Measurements from ENCODE around the gene SEMA6B. TPM values are rescaled to one million over a fixed set of nuclear protein-coding genes. Genes with fewer than 3 reads are reported as not detected.

The SEMA6B gene
- total and polyA plus RNA-seq, 2 donors (not counting 1 experiment from before 2014, with no cell fraction given) = 0.42 TPM; not detected in 1

DNA sequence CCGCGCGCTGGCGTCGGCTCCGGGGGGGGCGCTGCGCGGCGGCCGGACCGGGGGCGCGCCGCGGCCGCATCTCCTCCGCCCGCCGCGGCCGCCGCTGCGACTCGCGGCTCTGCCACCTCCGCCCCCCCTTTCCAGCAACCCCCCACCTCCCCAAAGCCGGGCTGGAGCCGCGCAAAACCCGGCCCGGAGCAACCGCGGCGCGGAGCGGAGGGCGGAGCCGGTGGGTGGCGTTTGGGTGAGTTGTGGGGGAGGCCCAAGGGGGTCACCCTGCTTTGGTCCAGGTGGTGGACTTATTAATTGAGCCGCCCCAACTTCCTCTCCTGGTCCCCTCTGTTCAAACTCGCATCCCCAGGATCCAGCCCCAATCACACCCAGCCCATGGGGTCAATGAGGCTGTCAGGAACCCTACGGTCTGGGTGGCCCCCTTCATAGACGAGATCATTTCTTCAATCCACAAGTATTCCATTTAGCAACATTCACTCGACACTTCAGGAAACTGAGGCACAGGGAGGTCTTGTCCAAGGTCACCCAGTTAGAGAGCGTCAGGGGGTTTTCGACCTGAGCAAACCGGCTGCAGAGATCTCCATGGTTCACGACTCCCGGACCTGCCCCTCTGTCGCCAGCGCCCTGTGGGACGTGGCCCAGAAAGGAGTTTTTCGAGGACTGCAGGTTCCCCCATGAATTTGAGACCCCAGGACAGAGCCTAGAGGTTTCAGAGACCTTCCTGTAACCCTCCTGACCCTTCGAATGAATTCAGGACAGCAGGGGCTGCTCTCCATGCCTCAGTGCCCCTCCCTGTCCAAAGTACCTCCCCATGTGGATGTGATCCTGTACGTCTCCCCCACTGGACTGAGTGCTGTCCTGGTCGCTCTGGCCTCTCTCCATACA, 22.4 kb upstream of the SEMA6B start:
- no peaks in the 10 kb centered on the region for H3K36me3 ChIP-seq (replicated peaks in 1 of 2; ENCODE audit: control extremely low read depth in 1 of 2, control insufficient read depth in 1 of 2, extremely low read depth in 1 of 2, insufficient read depth in 2 of 2, low read length in 1 of 2)
- no peak overlapping the region for H3K9ac ChIP-seq (ENCODE audit: low read length)
- peaks cover 39% of the 10 kb centered on the region for H3K27me3 Mint-ChIP-seq
- H3K4me2 ChIP-seq (replicated peaks; ENCODE audit: low read depth, low read length, poor library complexity, severe bottlenecking) = peak overlapping the region; percentile 35
- DNase-seq (no peak), ATAC-seq (ENCODE audit: low read depth) (no peak)
- ChIA-PET CTCF (no interaction called here), POLR2A (no interaction called here)
- H3K4me1 Mint-ChIP-seq = peaks cover 14% of the 10 kb centered on the region
- H3K27ac Mint-ChIP-seq = no peak overlapping the region
- peak overlapping the region; percentile 52 for H3K4me3 Mint-ChIP-seq
- 21% methylated on average over 32 of the region's 57 CpGs for WGBS (ENCODE audit: insufficient coverage)
- peaks cover 15 to 18% of the 10 kb centered on the region in 2 donors for H3K4me1 ChIP-seq (ENCODE audit: control insufficient read depth in 2 of 2, insufficient read depth in 2 of 2, low read length in 2 of 2)
- H3K27ac ChIP-seq (ENCODE audit: low read length in 2 of 2) = no peak overlapping the region
- H2AFZ ChIP-seq (ENCODE audit: insufficient read depth, low read depth, low read length, poor library complexity, severe bottlenecking) = no peak overlapping the region
- H3K4me3 ChIP-seq (ENCODE audit: control extremely low read depth in 1 of 5, extremely low read depth in 1 of 5, insufficient read depth in 1 of 5, low read depth in 2 of 5, low read length in 4 of 5) = no peak overlapping the region
- peaks cover 0 to 79% (median 45%) of the 10 kb centered on the region in 4 experiments for H3K27me3 ChIP-seq (replicated peaks in 1 of 4; ENCODE audit: control extremely low read depth in 1 of 4, control insufficient read depth in 3 of 4, insufficient read depth in 4 of 4, low read length in 3 of 4)
- H4K20me1 ChIP-seq (ENCODE audit: control insufficient read depth, insufficient read depth, low read length, poor library complexity, severe bottlenecking) = no peaks in the 10 kb centered on the region
- TF ChIP-seq EZH2 (IDR thresholded peaks at IDR 0.05; ENCODE audit: borderline replicate concordance, insufficient read depth, low read depth, low read length, poor library complexity, severe bottlenecking) = no peak
- TF ChIP-seq, protein P1, sequence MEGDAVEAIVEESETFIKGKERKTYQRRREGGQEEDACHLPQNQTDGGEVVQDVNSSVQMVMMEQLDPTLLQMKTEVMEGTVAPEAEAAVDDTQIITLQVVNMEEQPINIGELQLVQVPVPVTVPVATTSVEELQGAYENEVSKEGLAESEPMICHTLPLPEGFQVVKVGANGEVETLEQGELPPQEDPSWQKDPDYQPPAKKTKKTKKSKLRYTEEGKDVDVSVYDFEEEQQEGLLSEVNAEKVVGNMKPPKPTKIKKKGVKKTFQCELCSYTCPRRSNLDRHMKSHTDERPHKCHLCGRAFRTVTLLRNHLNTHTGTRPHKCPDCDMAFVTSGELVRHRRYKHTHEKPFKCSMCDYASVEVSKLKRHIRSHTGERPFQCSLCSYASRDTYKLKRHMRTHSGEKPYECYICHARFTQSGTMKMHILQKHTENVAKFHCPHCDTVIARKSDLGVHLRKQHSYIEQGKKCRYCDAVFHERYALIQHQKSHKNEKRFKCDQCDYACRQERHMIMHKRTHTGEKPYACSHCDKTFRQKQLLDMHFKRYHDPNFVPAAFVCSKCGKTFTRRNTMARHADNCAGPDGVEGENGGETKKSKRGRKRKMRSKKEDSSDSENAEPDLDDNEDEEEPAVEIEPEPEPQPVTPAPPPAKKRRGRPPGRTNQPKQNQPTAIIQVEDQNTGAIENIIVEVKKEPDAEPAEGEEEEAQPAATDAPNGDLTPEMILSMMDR (IDR thresholded peaks at IDR 0.05) = no peak
- H3K9me3 ChIP-seq (ENCODE audit: control extremely low read depth in 1 of 3, control insufficient read depth in 2 of 3, insufficient read depth in 1 of 3, low read length in 2 of 3) = peaks cover 0 to 16% (median 0%) of the 10 kb centered on the region in 3 donors
- intact Hi-C loops (cut with micrococcal nuclease) = no loop called here
- H3K79me2 ChIP-seq (ENCODE audit: control insufficient read depth, insufficient read depth, low read length) = no peaks in the 10 kb centered on the region
- H3K9me3 Mint-ChIP-seq (ENCODE audit: insufficient read depth) = no peaks in the 10 kb centered on the region

All from B cell (primary cell).